ENCODE results near the gene SV2B.

The SV2B gene

DNA sequence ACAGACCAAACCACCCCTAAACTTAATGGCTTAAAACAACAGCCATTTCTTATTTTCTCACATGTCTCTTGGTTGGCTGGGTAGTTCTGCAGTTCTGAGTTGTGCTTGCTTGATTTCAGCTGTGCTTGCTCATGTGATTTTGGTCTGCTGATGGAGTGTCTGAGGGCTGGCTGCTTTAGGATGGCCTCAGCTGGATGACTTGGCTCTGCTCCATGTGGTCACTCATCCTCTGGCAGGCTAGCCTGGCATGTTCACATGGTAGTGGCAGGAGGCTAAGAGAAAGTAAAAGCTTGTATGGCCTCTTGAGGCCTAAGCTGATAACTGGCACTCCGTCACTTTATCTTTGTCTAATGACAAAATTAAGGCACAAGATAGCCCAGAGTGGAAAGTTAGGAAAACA is 4.1 kb downstream of the SV2B start:
- peak; percentile 27 for DNase-seq

DNA sequence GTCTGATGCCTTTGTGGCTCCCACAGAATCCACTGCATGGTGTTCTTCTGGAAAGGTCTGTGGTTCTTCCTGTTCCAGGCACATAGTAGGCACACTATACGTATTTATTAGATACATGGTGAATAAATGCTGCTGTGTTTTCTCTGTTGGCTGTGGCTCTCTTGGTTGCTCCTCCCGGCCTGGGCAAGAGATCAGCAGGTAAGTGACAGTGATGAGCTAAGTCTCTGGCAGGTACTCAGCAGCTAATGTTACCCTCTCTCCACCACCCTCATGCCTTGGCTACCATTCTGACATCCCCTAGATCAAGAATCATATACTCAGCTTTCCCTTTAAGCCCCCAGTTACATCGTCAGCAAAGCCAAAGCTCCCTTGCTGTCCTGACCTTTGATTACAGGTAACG is 8.4 kb downstream of the SV2B start:
- no peak for DNase-seq

DNA sequence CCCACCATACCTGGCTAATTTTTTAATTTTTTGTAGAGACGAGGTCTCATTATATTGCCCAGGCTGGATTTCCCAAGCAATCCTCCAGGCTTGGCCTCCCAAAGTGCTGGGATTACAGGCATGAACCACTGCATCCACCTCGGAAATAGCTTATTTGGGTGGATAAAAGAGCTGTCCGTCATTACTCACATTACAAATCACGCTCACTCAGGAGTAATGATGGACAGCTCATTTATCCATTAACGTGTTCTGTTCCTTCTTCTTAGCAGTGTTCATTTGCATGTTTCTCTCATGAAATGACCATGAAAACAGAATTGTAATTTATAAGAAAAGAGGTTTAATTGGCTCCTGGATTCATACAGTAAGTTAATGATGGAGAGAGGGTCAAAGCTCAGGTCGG is 9.8 kb downstream of the SV2B start:
- no peak for DNase-seq

DNA sequence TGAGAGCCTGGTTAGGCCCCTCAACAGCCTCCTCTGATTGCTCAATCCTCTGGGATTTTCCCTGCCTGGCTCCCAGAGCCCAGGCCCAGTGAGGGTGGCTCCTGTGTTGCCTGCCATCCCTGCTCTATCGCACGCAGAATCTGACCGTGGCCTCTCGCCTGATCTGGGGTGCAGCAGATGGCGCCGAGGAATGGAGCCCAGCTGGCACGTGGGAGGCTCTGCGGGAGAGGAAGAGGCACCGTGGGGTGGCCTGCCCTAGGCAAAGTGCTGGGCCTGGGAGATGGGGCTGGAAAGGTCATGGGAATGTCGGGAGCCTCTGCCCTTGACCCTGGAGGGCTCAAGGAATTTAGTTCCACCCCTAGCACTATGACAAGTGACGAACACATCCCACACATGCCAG is 10.3 kb downstream of the SV2B start:
- DNase-seq: no peak

DNA sequence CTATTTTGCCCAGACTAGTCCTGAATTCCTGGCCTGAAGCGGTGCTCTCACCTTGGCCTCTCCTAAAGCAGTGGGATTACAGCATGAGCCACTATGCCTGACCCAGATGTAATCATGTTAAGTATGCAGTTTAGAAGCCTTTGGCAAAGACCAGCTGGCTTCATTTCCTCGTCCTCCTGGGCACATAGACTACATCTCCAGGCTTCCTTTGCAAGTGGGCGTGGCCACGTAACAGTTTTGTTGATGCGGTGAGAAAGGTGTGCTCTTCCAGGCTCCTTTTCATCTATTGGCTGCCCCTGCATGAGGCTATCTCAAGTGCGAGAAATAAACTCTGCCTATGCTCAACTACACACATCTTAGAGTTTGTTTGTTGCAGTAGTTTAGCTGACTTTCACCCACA is 13.0 kb downstream of the SV2B start:
- DNase-seq: peak; percentile 2

DNA sequence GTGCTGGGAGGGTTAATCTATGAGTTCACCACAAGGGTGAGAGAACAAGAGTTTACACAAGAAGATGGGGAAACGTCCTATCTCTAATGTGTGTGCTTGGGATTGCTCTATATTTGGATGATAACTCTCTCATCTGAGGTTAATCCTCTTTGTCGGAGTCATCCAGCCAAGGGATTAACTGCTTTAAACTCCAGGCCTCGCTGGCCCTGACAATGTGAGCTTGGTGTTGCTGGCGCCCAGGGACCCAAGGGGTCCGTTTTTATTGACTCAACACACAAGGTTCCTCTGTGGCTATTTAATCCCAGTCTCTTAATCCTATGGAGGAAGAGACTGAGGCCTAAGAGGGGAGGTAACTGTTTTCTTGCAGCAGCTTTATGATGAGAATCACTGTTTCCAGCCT is 14.2 kb downstream of the SV2B start:
- DNase-seq: no peak

DNA sequence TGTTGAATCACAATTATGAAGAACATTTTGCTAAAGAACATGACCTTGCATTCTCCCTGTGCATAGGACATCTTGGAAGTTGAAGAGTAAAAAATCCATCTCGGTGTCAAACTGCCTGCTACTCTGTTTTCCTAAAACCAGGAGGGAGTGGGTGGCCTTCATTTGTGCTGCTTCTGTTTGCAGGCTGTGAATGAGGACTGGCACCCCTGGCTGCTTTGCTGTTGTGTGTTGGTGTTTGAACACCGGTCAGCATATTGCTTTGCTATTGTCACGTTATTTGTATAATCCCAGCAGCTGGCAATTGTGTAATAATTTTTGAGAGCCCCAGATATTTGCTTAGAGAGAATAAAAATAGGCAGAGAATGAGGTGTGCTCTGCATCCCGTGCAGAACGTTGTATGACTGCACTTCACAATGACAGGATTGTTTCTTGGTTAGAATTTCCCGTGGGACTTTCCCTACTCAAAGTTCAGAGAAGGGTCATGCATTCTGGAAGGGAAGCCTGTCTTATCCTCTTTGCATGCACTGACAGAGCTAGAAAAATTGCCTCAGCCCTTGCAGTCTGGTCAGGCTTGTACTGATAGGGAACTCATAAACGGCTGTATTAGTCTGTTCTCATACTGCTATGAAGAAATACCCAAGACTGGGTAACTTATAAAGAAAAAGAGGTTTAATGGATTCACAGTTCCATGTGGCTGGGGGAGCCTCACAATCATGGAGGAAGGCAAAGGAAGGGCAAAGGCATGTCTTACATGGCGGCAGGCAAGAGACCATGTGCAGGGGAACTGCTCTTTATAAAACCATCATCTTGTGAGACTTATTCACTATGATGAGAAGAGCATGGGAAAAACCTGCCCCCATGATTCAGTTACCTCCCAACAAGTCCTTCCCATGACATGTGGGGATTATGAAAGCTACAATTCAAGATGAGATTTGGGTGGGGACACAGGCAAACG is 16.3 kb downstream of the SV2B start:
- DNase-seq: peak; percentile 84

DNA sequence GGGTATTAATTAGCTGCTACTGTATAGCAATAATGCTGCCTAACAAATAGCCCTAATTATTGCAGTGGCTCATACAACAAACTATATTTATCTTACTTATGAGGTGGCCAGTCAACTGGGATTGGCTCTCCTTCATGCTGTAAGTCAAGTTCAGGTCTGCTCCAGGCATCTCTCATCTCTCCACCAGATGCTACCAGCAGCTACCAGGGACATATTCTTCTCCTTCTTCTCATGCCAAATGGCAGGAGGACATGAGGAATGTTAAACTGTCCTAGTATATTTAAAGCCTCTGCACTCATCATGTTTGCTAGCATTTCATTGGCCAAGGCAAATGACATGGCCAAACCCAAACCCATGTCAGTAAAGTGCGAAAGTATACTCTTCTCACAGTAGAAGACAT is 17.3 kb downstream of the SV2B start:
- DNase-seq: no peak

DNA sequence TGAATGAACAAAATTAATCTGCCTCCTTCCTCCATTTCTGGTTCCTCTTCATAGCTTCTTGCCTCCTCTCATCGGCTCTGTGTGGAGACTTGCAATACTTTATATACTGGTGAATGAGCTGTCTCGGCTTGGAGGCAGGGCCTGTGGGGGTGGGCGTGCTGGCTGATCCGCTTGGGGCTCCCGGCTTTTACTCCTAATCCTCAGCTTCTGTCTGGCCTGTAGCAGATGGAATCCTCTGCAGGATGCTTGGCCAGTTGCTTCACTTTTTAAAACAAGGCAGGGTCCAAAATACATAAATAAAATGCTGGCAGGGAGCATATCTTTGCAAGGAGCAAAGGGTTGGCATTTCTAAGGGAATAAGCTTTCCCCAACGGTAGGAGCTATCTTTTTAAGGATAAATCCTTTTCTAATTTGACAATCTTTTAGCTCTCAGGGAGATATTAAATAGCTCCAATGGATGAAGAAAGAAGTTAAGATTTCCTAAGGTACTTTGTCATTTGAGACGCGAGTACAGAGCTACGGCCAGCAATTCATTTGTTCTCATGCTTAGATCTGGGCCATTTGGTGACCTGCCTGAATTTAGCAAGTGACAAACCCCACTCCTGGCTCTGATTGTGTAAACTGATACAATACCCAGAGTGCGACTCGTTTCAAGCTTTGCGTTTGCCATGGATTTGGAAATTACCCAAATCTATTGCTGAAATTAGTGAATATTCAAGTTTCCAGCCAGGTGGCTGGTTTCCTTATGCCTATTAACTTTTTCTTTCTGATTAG is 18.9 kb downstream of the SV2B start:
- no peak for DNase-seq

DNA sequence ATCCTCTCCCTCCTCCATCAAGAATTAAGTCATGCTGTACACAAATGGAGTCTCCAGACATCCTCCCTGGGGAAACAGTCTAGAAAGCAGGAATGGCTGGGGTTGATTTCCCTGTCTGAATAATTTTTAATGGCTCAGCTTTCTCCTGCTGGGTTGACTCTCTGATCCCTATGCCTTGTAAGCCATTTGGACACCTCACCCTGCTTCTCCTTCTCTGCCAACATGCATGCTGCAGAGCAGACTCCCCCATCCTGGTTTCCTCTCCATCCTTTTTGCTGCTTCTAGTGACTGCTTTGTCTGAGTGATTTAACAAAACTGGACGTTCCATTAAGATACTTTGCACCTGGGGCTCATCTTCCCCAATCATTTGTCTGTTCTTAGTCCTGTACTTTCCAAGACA is 22.2 kb downstream of the SV2B start:
- no peak for DNase-seq

DNA sequence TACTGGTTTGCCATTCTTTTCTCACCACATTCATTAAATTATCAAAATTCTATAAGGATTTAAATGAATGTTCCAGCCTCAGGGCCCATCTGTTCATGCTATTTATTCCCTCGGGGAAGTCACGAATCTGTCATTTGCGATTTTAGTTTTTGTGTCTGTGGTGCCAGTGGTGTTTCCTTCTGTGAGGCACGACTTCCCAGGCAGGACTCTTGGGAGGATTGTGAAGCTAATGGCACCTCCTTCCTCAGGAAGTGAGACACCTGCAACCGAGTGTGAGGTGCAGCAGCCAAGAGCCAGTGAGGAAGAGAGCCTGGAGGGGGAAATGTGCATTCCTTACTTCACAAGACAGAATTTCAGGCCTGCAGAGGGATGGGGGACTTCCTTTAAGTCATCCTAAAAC is 24.1 kb downstream of the SV2B start:
- no peak for DNase-seq

DNA sequence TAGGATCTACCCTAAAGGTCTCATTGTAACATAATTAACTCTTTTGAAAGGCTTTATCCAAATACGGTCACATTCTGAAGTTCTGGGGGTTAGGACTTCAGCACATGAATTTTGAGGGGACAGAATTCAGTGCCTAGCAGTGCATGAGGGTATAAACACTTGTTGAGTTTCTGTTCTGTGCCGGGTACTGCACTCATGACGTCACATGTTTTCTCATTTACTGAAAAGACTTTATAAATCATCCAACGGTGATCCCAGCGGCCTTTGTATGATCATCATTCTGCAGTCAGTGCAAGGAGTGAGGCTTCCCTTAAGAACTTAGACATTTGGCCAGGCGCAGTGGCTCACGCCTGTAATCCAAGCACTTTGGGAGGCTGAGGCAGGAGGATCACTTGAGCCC is 25.1 kb downstream of the SV2B start:
- DNase-seq: no peak

DNA sequence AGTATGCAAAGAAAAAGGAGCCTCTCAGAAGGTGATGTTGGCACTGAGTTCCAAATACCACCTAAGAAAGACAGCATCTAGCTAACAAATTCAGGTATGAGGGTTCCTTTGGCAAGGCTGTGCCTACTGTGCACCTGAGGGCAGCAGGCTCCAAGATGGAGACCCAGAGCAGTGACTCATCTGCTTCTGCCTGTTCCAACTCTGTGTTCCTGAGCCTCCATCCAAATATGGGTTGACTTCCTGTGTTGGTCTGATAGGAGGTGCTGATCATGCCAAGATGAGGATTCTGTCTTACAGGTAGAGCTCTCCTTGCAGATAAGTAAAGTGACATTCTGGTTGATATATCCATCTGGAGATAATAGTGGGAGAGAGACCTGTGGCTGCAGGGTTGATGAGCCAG is 26.0 kb downstream of the SV2B start:
- DNase-seq: no peak

DNA sequence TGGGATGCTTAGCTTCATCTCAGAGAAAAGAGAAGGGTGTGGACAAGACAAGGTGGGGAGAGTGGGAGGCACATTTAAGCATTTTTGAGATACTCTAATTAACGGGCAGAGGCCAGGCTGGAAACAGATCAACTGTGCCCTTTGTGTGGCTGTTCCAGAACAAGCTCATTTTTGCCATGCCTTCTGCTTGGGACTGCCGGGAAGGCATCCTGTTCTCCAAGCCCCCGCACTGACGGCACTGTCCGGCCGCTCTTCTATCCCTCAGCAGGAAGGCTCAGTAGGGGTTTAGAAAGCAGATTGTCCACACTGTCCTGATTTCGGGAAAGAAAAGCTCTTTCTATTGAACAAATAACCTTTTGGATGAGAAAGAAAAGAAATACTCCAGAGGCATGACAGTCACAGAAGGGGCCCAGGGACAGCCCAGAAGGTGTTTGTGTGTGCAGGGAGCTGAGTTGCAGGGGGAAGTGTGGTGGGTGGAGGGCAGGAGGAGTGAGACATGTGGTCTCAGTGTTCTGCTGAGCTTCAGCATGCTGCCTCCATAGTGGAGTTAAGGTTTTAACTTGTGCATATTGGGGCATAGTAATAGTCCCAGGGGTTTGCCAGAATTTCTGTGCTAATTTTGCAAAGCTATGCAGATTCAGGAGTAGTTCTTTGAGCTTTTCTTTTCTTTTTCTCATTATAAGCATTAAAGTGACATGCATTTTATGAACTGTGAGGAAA is 27.3 kb downstream of the SV2B start:
- no peak for DNase-seq

DNA sequence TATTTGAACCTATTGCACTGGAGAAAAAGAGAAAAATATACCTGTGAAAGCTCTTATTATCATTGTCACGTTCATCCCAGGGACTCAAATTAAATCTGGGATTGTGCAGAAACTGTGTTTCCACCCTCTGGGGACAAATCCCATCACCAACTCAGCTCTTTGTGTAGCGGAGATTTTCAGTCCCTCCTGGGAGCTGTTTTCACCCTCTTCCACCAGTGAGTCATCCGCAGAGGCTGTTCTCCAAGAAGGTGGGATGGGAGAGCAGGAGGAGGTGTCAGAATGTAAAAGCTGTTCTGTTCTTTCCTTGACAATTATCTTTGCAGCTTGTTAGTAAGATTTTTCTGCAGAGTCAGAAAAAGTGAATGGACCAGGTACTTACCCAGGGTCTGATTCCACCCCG is 28.0 kb downstream of the SV2B start:
- DNase-seq: no peak

DNA sequence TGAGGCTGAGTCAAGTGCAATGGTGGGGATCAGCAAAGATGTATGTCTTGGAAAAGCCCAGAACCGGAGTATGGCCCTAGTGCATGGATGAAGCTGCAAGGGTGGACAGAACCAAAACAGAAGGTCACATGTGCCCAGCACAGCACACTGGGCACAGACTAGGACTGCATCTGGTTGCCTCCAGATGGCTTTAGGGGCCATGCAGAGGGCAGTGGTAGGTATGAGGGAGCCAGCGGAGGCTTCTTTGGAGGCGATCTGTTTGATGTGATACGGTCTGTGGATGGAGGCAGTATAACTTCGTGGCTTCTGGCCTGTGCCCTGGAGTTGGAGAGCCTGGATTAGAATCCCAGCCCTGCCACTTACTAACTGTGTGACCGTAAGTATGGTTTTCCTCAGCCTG is 29.4 kb downstream of the SV2B start:
- DNase-seq: no peak

DNA sequence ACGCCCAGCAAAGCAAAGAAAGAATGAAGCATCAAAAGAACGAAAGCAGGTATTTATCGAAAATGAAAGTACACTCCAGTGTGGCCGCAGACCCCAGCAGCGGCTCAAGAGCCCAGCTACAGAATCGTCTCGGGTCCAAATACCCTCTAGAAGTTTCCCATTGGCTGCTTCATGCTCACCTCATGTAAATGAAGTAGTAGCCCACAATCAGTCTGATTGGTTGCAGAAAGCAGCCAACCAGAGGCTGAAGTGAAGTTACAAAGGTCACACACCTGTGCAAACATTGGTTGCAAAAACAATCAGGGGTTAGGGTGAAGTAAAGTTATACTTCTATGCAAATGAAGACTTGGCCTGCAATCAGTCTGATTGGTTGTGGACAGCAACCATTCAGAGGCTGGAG is 32.0 kb downstream of the SV2B start:
- no peak for DNase-seq

DNA sequence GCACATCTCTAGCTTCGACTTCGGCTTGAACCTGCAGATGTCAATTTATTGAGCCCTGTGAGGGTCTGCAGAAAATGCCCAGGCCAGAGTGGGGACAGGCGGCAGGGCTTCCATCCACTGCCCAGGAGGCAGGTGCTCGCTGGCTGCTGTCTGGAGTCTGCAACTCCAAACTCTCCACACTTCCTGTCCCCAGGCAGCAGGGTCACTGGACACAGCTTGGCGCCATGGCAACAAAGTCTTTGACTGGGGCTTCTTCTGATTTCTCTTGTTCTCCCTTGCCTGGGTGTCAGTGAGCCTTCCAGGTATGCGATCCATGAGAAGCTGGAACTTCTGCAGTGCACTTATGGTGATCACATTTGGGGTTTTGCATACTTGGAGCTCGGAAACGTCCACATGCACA is 33.5 kb downstream of the SV2B start:
- DNase-seq: peak; percentile 22

DNA sequence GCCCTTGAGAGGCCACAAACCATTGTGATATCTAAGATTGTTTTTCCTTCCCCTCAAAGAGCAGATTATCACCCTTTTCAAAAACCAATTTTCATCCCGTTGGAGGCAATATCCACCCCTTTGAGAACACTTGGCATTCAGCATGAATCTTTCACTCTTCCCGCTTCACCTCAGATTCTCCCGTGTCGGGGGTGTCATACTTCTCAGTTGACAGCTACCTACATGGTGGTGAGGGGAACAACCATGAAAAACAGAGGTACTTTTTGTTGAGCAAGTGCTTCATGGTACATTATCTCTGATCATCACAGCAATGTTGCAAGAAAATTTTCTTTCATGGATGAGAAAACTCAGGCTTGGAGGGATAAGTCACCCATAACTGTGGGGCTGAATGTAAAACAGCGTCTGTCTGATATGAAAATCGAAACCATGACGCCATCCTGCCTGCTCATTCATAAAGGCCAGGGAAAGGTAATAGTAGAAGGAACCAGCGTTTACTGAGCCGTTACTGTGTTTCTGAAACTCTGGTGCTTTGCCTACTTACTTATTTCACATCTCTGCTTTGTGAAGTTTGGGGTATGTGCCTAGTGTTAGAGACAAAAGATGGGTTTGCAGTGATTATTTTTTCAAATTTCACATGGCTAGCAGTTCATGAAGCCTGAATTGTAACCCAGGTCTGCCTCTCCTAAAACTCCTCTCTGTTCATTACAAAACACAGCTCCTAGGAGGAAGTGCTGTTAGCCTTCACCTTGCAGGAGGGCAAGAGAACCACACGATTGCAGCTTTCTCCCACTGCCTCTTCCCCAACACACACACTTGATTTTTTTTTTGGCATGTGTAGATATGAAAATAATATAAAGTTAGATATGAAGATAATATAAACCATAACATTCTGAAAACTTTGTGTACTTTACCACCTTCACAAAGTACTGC is 35.4 kb downstream of the SV2B start:
- DNase-seq: no peak

DNA sequence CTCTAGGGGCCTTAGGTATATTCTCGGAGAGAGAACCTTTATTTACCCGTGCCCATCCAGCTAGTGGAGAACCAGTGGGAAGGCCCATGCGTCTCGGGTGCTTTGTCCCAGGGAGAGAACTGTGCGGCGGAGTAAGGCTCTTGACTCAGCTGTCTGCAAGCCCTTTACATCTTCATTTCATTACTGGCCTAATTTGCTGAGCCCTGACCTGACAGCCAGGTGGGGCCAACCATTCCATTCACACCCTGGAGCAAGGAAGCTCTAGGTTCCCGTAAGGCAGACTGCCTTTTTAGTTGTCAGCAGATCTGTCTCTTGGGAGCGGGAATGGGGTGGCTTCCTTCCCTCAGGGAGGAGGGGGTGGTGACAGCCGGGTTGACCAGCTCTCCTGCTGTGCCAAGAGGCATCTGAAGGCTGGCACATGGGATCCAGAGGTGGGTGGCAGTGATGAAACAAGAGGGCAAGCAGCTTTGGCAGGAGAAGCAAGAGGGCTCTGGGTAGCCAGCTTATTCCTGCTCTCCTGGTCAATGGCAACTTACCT is 36.4 kb downstream of the SV2B start:
- no peak for DNase-seq

DNA sequence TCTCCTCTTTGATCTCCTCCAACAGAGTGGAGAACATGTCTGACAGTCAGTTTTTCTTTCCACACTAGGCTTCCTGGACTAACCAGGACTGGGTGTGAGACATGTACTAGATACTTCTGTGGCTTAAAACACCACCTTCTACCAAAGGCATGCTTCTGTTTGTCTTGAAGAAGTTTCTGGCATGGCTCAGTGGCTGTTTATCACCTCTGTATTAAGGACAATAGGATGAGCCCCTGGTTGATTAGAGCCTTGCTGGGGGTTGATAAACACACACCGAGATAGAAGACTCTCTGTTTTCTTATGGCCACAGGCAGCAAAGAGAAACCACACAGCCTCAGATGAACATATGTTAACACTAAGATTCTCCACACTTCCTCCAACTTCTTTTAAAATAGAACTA is 40.5 kb downstream of the SV2B start:
- DNase-seq: no peak

DNA sequence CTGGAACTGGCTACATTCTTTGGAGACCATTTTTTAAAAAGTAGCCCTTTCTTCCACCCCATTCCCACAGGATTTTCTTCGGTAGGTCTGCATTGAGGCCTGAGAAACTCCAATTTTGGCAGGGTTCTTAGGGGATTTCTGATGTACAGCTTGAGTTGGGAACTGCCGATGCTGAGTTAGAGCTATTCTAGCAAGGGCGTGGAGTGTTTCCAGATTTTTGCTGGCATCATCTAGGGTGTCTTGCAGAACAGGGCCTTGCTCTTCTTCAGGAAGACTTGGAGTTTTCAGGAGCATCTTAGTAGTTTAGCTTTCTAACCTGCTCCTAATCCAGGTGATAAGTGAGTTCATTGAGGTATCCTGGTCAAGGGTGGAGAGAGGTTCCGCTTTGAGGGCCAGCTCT is 41.0 kb downstream of the SV2B start:
- DNase-seq: no peak

Measured in COR-L47 (cell line).